Skeletal muscle satellite cell (primary cell): ENCODE measurements around the gene TOX2.

Experiments
- H3K27me3 ChIP-seq: 2 replicates; pipeline ENCODE4 v1.7.0; 2013; ENCODE audit warnings: low read length; ENCODE audit not compliant: control insufficient read depth, insufficient read depth
- H3K36me3 ChIP-seq: 2 replicates; pipeline ENCODE4 v1.7.0; 2013; ENCODE audit warnings: mild to moderate bottlenecking, control low read depth, low read length; ENCODE audit not compliant: insufficient read depth
- H3K4me1 ChIP-seq: 2 replicates; pipeline ENCODE4 v1.7.0; 2013; ENCODE audit warnings: low read length; ENCODE audit not compliant: control insufficient read depth, insufficient read depth
- H3K4me2 ChIP-seq: 2 replicates; pipeline ENCODE4 v1.7.0; 2013; ENCODE audit warnings: mild to moderate bottlenecking, low read length
- H3K4me3 ChIP-seq: 2 replicates; pipeline ENCODE4 v1.7.0; 2013; ENCODE audit warnings: low read length
- H3K9ac ChIP-seq: 2 replicates; pipeline ENCODE4 v1.7.0; 2013; ENCODE audit warnings: mild to moderate bottlenecking, low read depth, low read length, moderate library complexity
- H3K9me3 ChIP-seq: replicated peaks from 2 replicates; pipeline ENCODE4 v1.7.0; 2013; ENCODE audit warnings: mild to moderate bottlenecking, control low read depth, low read length

Gene TOX2

DNA sequence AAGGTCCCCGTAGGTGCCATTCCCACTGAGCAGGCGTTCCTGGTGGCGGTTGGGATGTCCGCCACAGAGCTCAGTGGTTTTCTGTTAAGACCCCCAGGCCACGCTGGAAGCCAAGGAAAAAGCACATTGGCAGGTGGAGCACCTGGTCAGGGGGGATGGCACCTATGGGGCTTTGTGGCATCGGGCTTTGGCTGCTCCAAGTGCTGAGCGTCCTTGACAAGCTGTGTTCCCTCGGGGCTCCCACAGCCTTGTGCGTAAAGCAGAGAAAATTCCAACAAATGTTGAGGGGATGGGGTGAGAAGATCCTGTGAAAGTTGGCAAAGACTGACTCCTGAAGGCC, 137.0 kb downstream of the TOX2 start:
- Histone ChIP-seq H3K36me3 (no peaks in the 10 kb centered on the region), H3K9me3 (no peaks in the 10 kb centered on the region), H3K4me1 (no peaks in the 10 kb centered on the region), H3K4me2 (no peak overlapping the region), H3K9ac (no peak overlapping the region), H3K4me3 (no peak overlapping the region), H3K27me3 (peaks cover 39% of the 10 kb centered on the region)

DNA sequence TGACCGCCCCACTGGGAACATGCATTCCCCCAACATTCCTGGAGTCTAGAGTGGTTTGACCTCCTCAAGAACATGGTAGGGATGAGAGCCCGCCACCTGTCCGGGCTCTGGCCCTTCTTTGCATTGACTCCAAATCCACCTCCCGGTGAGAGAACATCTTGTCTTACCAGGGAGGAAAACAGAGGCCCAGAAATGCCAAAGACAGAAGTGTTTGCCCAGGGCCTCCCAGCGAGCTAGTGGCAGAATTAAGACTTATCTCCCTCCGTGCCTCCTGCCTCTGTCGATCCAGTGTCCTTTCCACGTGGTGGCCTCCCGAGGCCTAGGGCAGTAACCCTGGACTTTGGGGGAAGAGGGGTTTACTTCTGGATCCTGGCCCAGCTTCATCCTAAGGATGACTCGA, 137.5 kb downstream of the TOX2 start:
- Histone ChIP-seq H3K27me3 (peaks cover 37% of the 10 kb centered on the region), H3K9ac (no peak overlapping the region), H3K4me2 (no peak overlapping the region), H3K4me3 (no peak overlapping the region), H3K36me3 (no peaks in the 10 kb centered on the region), H3K4me1 (no peaks in the 10 kb centered on the region), H3K9me3 (no peaks in the 10 kb centered on the region)

DNA sequence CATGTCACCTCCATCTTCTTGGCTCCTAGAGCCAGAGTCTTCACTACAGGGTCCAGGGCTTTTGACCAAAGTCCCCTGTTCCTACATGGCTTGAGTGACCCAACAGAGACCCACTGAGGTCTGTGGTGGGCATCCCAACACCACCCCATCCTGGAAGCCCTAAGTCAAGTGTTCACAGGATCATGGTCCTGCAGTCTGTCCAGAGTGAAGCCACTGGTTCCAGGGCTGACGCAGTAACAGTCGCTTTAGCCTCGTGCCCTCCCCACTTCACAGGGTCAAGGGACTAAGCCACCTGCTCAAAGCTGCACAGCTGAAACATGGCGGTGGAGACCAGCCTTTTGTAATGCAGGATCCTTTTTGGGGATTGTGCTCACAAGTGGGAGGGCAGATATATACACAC, 138.4 kb downstream of the TOX2 start:
- Histone ChIP-seq H3K27me3 (peaks cover 42% of the 10 kb centered on the region), H3K36me3 (no peaks in the 10 kb centered on the region), H3K9me3 (no peaks in the 10 kb centered on the region), H3K4me2 (no peak overlapping the region), H3K4me3 (no peak overlapping the region), H3K9ac (no peak overlapping the region), H3K4me1 (no peaks in the 10 kb centered on the region)

- no peak overlapping the region for H3K4me3 ChIP-seq
- H3K9ac ChIP-seq = no peak overlapping the region
- H3K4me2 ChIP-seq = no peak overlapping the region
- H3K36me3 ChIP-seq = no peaks in the 10 kb centered on the region
- peaks cover 48% of the 10 kb centered on the region for H3K27me3 ChIP-seq
- no peaks in the 10 kb centered on the region for H3K9me3 ChIP-seq
- H3K4me1 ChIP-seq = no peaks in the 10 kb centered on the region
These were observed 139.5 kb downstream of the TOX2 start for GRCh38 chr20:44054118-44054517.

DNA sequence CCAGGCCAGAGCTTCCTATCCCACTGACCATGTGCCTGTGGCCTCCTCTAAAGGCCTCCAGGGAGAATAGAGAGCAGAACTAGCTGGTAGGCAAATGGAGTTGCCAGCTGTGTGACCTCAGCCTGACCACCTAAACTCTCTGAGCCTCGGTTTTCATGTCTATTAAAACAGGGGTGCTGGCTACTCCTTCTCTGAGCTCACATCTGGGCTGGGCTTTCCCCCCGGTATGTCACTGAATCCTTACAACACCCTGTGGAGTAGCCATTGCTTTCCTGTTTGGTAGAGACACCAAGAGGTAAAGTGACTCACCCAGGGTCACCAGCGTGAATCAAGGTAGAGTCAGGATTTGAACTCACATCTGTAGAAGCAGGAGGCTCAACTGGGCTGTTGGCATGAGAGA, 140.2 kb downstream of the TOX2 start:
- no peak overlapping the region for H3K4me2 ChIP-seq

DNA sequence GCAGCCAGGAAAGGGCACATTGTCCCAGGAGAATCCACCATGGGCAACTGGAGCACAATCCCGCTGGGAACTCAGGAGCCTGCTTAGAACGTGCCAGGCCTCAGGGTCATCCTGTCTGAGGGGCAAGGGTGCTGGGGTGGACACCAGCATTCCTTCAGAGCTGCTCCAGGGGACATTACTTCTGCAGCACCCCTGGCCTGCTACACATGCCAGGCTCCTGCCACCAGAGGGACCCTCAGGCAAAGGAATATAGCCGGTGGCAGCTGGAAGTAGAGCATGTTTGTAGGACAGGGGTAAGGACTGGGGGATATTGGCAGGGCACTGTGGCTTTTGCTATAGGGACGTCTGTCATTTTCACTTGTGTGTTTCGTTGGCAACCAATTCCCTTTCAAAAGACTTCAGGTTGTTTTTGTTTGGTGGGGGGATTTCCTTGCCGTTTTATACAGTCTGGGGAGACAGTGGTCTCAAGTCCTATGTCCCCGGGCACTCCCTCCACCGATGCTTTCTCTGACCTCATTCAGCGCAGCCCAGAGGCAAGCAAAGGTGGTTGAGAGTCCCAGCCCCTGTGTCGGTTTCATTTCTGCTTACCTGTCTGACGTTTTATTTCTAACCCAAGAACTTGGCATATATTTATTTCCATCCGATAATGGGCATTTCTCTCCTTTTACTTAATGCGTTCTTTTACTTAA, 141.5 kb downstream of the TOX2 start:
- Histone ChIP-seq H3K27me3 (peaks cover 38% of the 10 kb centered on the region), H3K4me1 (no peaks in the 10 kb centered on the region), H3K9ac (no peak overlapping the region), H3K4me2 (no peak overlapping the region), H3K36me3 (no peaks in the 10 kb centered on the region), H3K4me3 (no peak overlapping the region), H3K9me3 (no peaks in the 10 kb centered on the region)

More for the DNA sequence above, 140.2 kb downstream of the TOX2 start:
- no peak overlapping the region for H3K4me3 ChIP-seq
- H3K9me3 ChIP-seq = no peaks in the 10 kb centered on the region
- no peak overlapping the region for H3K9ac ChIP-seq
- peaks cover 47% of the 10 kb centered on the region for H3K27me3 ChIP-seq
- no peaks in the 10 kb centered on the region for H3K4me1 ChIP-seq
- no peaks in the 10 kb centered on the region for H3K36me3 ChIP-seq

DNA sequence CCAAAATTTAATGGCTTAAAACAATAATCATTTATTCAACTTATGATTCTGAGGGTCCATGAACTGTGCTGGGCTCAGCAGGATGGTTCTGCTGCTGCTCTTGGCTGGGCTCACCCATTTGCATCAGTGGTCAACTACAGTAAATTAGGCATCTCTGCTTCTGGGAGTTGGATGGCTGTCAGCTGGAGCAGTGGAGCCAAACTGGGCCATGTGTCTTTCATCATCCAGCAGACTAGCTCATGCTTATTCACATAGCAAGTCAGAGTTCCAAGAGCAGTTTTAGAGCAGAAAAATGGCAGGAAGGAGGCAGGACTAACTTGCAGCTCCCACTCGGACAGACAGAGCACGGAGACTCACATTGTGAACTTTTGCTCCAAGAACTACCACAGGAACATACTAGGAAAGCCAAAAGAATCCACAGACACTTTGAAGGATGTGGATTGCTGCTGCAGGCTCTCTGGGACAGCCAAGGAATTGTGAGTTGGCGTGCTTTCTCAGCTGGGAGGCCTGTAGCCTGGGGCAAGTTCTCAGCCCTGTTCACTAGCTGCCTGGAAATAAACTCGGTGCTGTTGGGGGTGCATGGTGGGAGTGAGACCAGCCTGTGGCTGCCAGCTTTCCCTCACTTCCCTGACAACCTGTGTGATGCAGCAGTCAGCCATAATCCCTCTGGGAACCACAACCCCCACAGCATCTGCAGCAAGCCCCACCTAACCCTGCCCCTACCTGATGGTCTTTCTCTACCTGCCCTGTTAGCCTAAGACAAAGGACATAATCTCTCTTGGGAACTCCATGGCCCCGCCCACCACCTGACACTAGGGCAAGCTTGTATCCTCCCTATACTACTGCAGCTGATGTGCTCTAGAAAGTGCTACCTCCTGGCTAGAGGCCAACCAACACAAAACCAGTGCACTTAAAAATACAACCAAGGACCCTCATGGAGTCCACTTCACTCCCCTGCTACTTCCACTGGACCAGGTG, 143.3 kb downstream of the TOX2 start:
- no peaks in the 10 kb centered on the region for H3K9me3 ChIP-seq
- peaks cover 37% of the 10 kb centered on the region for H3K27me3 ChIP-seq
- no peaks in the 10 kb centered on the region for H3K4me1 ChIP-seq
- H3K4me3 ChIP-seq = no peak overlapping the region
- H3K36me3 ChIP-seq = no peaks in the 10 kb centered on the region
- no peak overlapping the region for H3K4me2 ChIP-seq
- no peak overlapping the region for H3K9ac ChIP-seq

DNA sequence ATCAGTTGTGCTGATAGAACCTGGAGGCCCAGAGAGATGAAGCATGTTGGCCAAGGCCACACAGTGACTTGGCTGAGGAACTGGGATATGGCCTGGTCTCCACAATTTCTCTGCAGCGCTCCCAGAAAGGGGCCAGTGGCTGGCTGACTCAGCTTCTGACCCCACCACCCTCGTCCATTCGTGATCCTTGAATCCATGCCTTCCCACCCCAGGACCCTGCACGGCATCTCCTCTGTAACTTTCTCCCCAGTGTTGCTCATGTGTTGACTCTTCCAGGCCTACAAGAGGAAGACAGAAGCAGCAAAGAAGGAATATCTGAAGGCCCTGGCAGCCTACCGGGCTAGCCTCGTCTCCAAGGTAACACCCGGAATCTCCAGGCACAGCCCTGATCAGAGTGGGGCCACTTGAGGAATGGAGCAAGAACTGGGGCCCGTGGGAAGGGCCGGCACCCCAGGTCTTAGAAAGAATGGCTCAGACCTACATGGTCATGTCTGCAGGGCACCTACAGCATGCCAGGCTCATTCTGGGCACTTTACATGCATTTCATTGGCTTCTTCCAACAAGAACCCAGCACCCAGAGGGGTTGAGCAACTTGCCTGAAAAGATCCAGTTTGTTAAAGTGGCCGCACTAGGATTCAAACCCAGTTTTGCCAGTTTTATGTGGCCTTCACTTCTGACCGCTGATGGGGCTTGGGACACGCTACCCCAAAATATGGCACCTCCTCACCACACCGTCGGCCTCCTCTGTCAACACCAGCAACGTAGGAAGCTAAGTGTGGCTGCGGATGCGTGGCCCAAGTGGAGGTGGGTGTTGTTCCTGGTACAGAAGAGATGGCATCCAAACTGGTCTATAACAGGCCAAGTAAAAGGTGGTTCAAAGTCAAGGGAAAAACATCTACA, 150.1 kb downstream of the TOX2 start:
- Histone ChIP-seq H3K9ac (no peak overlapping the region), H3K4me1 (no peaks in the 10 kb centered on the region), H3K4me3 (no peak overlapping the region), H3K4me2 (no peak overlapping the region), H3K36me3 (no peaks in the 10 kb centered on the region), H3K9me3 (no peaks in the 10 kb centered on the region), H3K27me3 (peaks cover 26% of the 10 kb centered on the region)

DNA sequence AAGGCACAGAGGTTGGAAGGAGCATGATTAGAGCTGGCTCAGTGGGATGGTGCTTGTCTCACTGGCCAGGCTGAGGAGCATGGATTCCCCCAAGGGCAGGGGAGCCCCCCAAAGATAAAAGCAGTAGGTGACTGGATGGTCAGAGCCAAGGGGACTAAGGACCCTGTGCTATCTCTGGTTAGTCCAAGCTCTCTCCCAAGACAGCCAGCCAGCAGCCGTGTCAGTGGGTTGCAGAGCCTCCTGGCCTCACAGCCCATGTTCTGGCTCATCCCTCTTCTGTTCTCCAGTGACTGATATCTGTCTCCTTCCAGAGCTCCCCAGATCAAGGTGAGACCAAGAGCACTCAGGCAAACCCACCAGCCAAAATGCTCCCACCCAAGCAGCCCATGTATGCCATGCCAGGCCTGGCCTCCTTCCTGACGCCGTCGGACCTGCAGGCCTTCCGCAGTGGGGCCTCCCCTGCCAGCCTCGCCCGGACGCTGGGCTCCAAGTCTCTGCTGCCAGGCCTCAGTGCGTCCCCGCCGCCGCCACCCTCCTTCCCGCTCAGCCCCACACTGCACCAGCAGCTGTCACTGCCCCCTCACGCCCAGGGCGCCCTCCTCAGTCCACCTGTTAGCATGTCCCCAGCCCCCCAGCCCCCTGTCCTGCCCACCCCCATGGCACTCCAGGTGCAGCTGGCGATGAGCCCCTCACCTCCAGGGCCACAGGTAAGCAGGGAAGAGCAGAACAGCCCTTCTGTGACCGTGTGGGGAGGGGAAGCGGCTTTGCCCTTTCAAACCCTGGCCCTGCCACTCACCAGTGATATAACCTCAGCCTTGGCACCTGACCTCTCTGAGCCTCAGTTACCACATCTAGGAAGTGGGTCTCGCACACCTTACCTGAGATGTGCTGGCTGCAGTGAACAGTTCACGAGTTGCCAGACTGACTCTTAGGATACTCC, 151.0 kb downstream of the TOX2 start:
- H3K9me3 ChIP-seq = no peaks in the 10 kb centered on the region
- no peak overlapping the region for H3K4me3 ChIP-seq
- no peak overlapping the region for H3K9ac ChIP-seq
- no peaks in the 10 kb centered on the region for H3K4me1 ChIP-seq
- no peaks in the 10 kb centered on the region for H3K36me3 ChIP-seq
- H3K4me2 ChIP-seq = no peak overlapping the region
- H3K27me3 ChIP-seq = peaks cover 28% of the 10 kb centered on the region

- Histone ChIP-seq H3K4me1 (no peaks in the 10 kb centered on the region), H3K4me2 (no peak overlapping the region), H3K36me3 (no peaks in the 10 kb centered on the region), H3K27me3 (peaks cover 31% of the 10 kb centered on the region), H3K9me3 (no peaks in the 10 kb centered on the region), H3K4me3 (no peak overlapping the region), H3K9ac (no peak overlapping the region)
These were observed 152.3 kb downstream of the TOX2 start for GRCh38 chr20:44066645-44067606.
